Activated naive CD8-positive, alpha-beta T cell (primary cell): ENCODE measurements around the gene ZNF541.
"Not testable (repeated sequence)": the region's sequence is repeated elsewhere in the genome, so short reads cannot be mapped to it uniquely, and the experiment has no call there.

Experiments
- H3K27ac Mint-ChIP-seq: one replicate; pipeline ENCODE4 v1.8.0; 2021; ENCODE audit warnings: mixed read lengths
- H3K27me3 Mint-ChIP-seq: one replicate; pipeline ENCODE4 v1.8.0; 2021; ENCODE audit warnings: mixed read lengths
- H3K36me3 Mint-ChIP-seq: one replicate; pipeline ENCODE4 v1.8.0; 2021; ENCODE audit warnings: mixed read lengths
- H3K4me1 Mint-ChIP-seq: one replicate; pipeline ENCODE4 v1.8.0; 2021; ENCODE audit warnings: low read depth, mixed read lengths
- H3K4me3 Mint-ChIP-seq: one replicate; pipeline ENCODE4 v1.8.0; 2021; ENCODE audit warnings: mild to moderate bottlenecking, mixed read lengths
- H3K9me3 Mint-ChIP-seq: one replicate; pipeline ENCODE4 v1.8.0; 2021; ENCODE audit warnings: low read depth, mixed read lengths

ZNF541 gene

DNA sequence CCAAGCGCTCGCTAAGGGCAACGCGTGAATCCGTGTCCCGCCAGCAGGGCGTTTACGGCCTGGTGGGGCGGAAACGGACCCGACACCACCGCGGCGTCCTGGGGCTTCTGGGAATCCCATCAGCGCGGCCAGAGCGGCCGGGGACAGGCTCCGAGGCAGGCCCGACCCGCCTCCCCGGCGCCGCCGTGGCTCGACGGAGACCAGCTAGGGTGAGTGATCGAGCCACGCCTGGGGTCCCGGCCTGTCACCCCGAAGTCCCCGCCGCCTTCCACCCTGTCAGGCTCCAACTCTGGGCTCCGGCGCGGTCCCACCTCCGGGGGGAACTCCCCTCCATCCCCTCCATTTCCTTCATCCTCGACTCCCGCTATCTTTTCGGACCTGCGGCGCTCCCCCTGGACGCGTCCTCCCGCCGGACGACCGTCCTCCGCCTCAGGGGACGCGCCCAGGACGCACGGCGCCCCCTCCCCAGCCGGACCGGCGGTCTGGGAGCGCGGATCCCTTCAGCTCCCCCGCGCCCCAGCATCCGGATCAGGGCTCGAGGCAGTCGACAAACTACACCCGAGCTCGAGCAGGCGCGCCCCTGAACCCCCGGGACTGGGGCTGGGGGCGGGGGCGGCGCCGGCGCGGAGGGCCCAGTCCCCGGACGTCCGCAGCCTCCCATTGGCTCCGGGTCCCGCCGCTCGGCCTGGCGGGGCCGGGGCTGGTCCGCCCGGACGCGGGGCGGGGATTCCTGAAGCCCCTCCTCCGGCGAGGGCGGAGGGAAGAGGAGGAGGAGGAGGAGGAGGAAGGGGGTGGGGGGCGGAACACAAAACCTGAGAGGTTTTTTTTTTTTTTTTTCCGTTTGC lies 35.3 kb upstream of the ZNF541 start:
- peaks cover 30% of the 10 kb centered on the region for H3K4me1 Mint-ChIP-seq
- no peaks in the 10 kb centered on the region for H3K27me3 Mint-ChIP-seq
- no peaks in the 10 kb centered on the region for H3K36me3 Mint-ChIP-seq
- H3K9me3 Mint-ChIP-seq = no peaks in the 10 kb centered on the region
- H3K27ac Mint-ChIP-seq = peak overlapping the region; percentile 86
- peak overlapping the region; percentile 70 for H3K4me3 Mint-ChIP-seq

DNA sequence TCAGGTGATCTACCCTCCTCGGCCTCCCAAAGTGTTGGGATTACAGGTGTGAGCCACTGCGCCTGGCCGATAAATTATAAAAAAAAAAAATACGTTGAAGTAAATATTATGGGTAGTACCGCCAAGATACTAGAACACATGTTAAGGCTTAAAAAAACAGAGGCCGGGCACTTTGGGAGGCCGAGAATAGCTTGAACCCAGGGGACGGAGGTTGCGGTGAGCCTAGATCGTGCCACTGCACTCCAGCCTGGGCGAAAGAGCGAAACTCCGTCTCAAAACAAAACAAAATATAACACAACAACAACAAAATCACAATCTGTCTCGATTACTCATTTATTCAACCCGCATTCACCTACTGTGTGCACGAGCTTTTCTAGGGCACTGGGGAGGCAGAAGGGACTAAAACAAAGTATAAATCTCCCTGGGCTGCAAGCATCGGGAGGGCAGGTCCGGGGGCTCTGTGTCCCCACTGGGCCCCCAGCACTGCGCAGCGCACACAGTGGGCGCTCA lies 34.7 kb upstream of the ZNF541 start:
- Mint-ChIP-seq H3K36me3 (no peaks in the 10 kb centered on the region), H3K27me3 (no peaks in the 10 kb centered on the region), H3K27ac (peak overlapping the region; percentile 11), H3K9me3 (no peaks in the 10 kb centered on the region), H3K4me3 (peak overlapping the region; percentile 70), H3K4me1 (peaks cover 28% of the 10 kb centered on the region)

DNA sequence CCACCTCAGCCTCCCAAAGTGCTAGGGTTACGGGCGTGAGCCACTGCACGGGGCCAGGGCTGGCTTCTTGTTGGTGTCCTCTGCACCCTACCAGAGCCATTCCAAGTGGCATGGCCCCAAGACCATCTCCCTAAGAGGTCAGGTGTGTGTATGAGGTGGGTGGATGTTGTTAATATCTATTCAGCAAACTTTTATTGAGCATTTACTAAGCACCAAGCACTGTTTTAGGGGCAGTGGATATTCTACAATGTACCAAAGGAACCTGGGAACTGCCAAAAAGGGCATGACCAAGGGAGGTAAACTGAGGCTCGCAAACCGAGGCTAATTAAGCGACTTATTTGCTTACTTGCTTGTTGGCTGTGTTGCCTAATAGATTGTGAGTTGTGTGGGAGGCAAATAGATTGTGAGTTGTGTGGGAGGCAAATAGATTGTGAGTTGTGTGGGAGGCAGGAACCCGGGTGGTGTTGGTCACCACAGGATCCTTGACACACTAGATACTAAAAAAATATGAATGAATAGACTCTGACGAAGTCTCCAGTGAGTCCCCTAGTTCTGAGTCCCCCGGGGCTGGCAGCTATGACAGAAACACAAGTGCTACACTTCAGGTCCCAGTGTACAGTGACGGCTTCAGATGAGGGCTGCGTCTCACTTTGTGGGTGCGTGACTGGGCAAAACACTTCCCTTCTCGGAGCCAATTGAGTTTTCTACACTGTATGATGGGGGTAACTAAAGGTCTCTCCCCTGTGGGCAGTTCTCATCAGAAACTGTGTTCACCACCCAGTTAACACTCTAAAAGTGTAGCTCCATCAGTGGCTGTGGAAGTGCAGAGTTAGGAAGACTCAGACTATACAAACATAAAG lies 31.0 kb upstream of the ZNF541 start:
- no peak overlapping the region for H3K27ac Mint-ChIP-seq
- no peak overlapping the region for H3K4me3 Mint-ChIP-seq
- H3K9me3 Mint-ChIP-seq = no peaks in the 10 kb centered on the region
- peaks cover 27% of the 10 kb centered on the region for H3K4me1 Mint-ChIP-seq
- H3K36me3 Mint-ChIP-seq = no peaks in the 10 kb centered on the region
- no peaks in the 10 kb centered on the region for H3K27me3 Mint-ChIP-seq

- Mint-ChIP-seq H3K36me3 (no peaks in the 10 kb centered on the region), H3K27me3 (no peaks in the 10 kb centered on the region), H3K4me3 (peak overlapping the region; percentile 84), H3K4me1 (peaks cover 23% of the 10 kb centered on the region), H3K9me3 (no peaks in the 10 kb centered on the region), H3K27ac (peak overlapping the region; percentile 81)
These were observed 28.4 kb upstream of the ZNF541 start for GRCh38 chr19:47601180-47601904.

DNA sequence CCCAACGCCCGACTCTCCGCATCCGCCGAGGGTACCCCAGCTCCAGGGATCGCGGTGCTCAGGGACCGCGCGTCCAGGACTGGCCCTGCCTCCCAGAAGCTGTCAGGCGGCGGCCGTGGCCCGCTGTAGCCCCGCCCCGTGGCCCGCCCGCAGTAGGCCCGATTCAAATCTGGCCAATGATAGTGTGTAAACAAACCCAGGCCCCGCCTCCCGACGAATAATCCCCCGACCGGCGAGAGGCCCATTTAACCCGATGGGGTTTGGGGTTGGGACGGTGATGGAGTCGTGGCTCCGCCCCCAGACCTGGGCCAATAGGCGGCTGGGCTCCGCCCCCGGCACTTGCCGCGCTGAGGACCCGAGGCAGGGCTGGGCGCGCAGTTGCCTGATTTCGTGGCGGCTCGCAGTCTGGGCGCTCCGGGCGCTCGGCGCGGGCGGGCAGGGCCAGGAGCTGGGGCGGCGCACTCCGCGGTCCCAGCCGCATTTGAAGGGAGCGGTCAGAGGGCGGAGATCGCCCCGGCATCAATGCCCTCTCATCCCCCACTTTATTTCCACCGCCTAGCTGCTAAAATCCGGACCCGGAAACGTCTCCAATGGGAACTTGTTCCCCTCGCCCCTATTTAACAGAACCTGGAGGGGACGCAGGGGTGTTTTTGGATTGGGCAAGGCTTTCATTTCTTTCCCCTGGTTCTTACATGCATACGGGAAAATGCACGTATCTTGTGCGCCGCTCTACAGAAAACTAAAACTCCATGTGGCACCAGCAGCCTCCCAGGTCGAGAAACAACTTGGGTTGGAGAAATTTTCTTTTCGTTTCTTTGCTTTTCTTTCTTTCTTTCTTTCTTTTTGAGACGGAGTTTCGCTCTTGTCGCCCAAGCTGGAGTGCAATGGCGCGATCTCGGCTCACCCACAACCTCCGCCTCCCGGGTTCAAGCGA lies 27.6 kb upstream of the ZNF541 start:
- Mint-ChIP-seq H3K27me3 (no peaks in the 10 kb centered on the region), H3K36me3 (no peaks in the 10 kb centered on the region), H3K27ac (peak overlapping the region; percentile 81), H3K4me3 (peak overlapping the region; percentile 84), H3K9me3 (no peaks in the 10 kb centered on the region), H3K4me1 (peaks cover 26% of the 10 kb centered on the region)

- Mint-ChIP-seq H3K4me1 (peaks cover 26% of the 10 kb centered on the region), H3K27ac (peak overlapping the region; percentile 76)
These were observed 26.8 kb upstream of the ZNF541 start for GRCh38 chr19:47599671-47600245.

DNA sequence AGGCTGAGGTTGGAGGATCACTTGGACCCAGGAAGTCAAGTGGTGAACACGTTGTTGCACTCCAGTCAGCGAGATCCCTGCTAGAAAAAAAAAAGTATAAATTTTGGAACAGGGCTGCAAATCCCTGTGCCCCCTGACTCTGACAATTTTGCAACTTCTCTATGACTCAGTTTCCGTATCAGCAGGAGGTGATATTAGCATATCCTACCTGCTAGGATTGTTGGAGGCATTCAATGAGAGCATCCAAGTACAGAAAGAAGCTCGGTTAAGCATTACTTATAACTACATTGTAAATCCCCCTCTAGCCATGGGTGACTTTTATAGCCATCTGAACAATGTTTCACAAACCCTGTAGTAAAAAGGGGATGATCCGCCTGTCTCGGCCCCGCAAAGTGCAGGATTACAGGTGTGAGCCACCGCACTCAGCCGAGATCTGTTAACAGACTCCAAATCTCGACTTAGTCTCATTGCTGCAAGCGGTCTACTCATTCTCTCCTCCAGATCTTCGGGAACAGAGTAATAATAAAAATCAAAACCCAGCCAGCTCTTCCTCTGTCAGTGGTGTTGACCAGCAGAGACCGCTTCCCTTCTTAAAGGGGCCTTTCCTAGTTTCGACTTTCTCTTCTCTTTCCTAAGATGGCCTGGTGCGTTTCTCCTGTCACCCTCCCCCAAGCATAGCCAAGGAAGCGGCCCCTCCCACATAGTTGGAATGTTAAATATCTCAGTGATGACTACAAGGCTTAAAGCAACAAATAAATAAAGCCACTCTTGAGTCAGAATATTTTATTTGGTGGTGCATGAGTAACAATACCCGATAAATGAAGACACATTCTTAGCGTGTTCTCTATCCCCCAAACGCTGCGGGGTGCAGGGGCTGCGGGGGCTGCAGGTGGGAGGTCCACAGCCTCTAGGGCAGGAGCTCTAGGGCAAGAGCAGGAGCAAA lies 25.7 kb upstream of the ZNF541 start:
- Mint-ChIP-seq H3K36me3 (no peaks in the 10 kb centered on the region), H3K4me3 (peak overlapping the region; percentile 52), H3K9me3 (no peaks in the 10 kb centered on the region), H3K27ac (no peak overlapping the region), H3K27me3 (no peaks in the 10 kb centered on the region), H3K4me1 (peaks cover 19% of the 10 kb centered on the region)

More at GRCh38 chr19:47599671-47600245, 26.8 kb upstream of the ZNF541 start:
- H3K9me3 Mint-ChIP-seq, H3K36me3 Mint-ChIP-seq, H3K27me3 Mint-ChIP-seq: not testable (repeated sequence)
- H3K4me3 Mint-ChIP-seq = peak overlapping the region; percentile 84

DNA sequence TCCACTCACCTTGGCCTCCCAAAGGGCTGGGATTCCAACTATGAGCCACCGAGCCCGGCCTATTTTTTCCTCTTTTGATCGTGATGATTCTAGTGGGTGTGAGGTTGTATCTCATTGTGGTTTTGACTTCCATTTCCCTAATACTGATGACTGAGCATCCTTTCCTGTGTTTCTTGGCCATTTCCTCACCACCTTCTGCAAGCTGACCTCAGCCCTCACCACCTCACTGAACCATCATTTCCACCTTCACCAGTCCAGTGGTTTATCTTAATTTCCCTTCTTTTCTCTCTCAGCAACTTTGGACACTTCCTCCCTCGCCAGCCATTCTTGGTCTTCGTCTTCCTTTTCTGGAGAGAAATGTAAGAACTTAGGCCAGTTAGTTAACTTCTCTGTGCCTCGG lies 23.0 kb upstream of the ZNF541 start:
- Mint-ChIP-seq H3K27ac (no peak overlapping the region), H3K4me3 (no peak overlapping the region), H3K4me1 (peaks cover 15% of the 10 kb centered on the region)

DNA sequence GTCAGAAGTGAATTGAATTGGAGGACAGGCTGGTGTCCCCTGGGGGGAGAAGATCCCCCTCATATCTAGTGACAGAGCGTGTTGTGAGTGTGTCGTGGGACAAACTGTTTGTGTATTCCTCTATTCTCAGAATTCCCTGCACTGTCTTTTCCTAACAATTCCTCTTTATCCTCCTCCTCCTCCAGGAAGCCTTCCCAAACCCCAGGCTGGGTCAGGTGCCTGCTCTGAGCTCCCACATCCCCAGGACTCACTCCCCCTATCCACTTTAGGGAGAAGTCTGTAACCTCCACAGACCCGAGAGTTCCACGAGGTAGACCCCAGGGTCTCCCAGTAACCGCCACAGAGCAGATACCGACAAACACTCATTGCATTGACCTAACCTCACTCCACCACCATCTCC lies 20.9 kb upstream of the ZNF541 start:
- Mint-ChIP-seq H3K4me3 (no peak overlapping the region), H3K27ac (no peak overlapping the region), H3K36me3 (no peaks in the 10 kb centered on the region), H3K4me1 (peaks cover 5% of the 10 kb centered on the region), H3K9me3 (no peaks in the 10 kb centered on the region), H3K27me3 (no peaks in the 10 kb centered on the region)

More for the DNA sequence above, 23.0 kb upstream of the ZNF541 start:
- Mint-ChIP-seq H3K36me3 (no peaks in the 10 kb centered on the region), H3K9me3 (no peaks in the 10 kb centered on the region), H3K27me3 (no peaks in the 10 kb centered on the region)

DNA sequence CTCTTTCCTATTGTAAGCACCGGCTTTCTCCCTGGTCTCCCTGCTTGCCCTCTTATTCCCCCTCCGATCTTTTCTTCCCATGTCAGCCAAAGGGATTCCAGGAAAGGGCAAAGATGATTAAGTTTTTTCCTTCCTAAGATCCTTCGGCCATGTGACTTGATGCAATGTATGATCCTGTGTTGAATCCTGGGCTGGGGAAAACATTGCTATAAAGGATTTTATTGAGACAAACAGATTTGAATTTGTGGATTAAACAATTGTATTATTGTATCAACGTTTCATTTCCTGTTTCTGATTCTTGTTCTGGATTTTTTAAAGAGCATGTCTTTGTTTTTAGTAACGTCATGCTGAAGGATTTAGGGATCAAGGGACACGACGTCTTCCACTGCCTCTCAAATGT lies 16.9 kb upstream of the ZNF541 start:
- Mint-ChIP-seq H3K9me3 (no peaks in the 10 kb centered on the region), H3K4me3 (no peak overlapping the region), H3K27ac (no peak overlapping the region), H3K36me3 (peaks cover 4% of the 10 kb centered on the region), H3K4me1 (no peaks in the 10 kb centered on the region), H3K27me3 (no peaks in the 10 kb centered on the region)

- no peaks in the 10 kb centered on the region for H3K27me3 Mint-ChIP-seq
- H3K4me3 Mint-ChIP-seq = no peak overlapping the region
- H3K27ac Mint-ChIP-seq = no peak overlapping the region
These were observed 14.3 kb upstream of the ZNF541 start for GRCh38 chr19:47587295-47587694.

GRCh38 chr19:47583161-47583560 lies 10.2 kb upstream of the ZNF541 start:
- H3K27me3 Mint-ChIP-seq, H3K36me3 Mint-ChIP-seq, H3K4me3 Mint-ChIP-seq, H3K27ac Mint-ChIP-seq, H3K9me3 Mint-ChIP-seq: not testable (repeated sequence)
- H3K4me1 Mint-ChIP-seq = peaks cover 31% of the 10 kb centered on the region

More at GRCh38 chr19:47587295-47587694, 14.3 kb upstream of the ZNF541 start:
- H3K36me3 Mint-ChIP-seq = peaks cover 4% of the 10 kb centered on the region
- no peaks in the 10 kb centered on the region for H3K9me3 Mint-ChIP-seq
- H3K4me1 Mint-ChIP-seq = peaks cover 7% of the 10 kb centered on the region
